NK-92 treated with Interleukin-12 subunit alpha and Interleukin-12 subunit beta, amount 100 ng/mL, for 24 hours (cell line): Measurements from ENCODE around the gene CD70.
"Not testable (repeated sequence)": the region's sequence is repeated elsewhere in the genome, so short reads cannot be mapped to it uniquely, and the experiment has no call there.

Source experiments
- DNase-seq: peaks from one replicate; lab custom pipeline; 2025; lab: John Stamatoyannopoulos, UW

The CD70 gene

DNA sequence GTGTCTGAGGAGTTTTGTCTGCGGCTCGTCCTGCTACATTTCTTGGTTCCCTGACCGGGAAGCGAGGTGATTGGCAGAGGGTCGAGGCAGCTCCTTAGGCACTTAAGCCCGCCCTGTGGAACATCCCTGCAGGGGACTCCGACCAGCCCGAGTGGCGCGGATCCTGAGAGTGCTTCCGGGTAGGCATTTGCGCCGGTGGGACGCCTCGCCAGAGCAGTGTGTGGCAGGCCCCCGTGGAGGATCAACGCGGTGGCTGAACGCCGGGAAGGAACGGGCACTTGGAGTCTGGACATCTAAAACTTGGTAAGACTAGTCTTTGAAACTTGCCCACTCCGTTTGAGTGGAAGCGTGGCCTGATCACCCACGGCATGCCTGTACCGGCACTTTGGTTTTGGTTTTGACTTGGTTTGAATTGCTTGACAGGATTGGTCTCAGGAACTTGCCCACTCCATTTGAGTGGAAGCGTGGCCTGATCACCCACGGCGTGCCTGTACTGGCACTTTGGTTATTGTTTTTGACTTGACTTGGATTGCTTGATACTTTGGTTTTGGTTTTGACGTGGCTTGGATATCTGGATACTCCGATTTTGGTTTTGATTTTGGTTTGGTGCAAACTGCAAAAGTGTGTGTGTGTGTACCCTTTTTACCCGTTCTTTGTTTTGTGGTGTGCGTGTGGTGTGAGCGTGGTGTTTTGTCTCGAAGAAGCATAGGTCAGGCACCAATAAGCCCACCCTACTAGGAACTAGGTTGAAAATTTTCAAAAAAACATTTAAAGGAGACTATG, 6.7 kb upstream of the CD70 start:
- DNase-seq, result not testable (repeated sequence)

DNA sequence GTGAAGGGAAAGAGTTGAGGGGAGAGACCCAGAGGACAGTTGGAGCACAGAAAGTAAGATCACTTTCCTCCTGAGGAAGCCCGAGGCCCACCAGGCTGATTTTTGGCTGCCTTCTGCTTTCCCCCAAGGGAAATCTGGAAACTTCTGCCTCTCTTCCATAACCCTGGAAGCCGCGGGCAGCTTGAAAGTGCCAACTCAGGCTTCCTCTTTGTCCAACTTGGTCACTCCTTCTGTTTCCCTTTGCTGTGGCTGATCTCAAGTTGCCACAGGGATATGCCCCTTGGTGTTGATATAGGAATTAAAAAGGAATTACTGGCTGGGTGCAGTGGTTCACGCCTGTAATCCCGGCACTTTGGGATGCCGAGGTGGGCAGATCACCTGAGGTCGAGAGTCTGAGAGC, 5.7 kb upstream of the CD70 start:
- no peak for DNase-seq

DNA sequence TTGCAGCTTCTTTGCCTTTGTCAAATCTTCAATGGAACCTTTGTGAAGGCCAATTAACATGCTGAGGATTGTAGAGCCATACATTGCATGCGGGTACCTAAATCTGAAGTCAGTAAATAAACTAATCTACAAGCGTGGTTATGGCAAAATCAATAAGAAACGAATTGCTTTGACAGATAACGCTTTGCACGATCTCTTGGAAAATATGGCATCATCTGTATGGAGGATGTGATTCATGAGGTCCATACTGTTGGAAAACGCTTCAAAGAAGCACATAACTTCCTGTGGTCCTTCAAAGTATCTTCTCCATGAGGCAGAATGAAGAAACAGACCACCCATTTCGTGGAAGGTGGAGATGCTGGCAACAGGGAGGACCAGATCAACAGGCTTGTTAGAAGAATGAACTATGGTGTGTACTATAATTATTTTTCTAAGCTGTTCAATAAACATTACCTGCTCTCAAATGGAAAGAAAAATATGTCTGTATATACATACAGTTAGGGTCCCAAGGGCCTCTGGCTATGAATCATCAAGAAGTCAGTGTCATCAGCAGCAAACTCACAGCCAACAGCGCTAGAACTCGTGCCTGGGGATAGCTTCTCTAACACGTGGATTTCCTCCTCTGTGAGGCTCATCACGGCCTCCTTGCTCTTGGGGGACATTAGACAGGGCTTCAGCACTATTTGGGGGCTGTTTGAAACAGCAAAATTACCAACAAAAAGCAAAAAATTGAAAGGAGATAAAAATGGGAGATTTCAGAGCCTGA, 2.9 kb upstream of the CD70 start:
- peak; percentile 27 for DNase-seq

DNA sequence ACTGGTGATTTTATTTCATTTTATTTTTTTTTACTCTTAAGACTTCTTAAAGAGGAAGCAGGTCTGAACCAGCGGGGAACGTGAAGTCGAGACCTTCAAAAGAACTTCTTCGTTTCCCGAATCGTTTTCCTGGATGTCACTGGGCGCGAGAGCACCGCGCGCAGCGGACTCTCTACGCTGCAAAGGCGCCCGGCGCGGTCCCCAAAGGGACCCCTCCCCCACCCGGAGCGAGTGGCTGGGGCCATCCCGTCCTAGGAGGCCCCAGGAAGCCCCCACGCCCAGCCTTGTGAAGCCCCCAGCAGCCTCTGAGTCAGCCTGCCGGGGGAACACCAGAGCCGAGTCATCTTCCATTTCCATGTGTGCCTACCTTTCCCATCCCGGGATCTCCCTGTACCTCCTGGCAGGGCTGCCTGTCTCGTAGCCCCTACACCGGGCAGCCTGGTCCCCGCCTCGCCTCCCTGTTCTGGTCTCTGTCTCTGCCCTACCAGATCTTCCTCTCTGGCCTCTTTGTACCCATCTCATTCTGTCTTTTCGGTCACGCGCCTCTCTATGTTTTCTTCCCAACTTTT, 608 bp downstream of the CD70 start:
- DNase-seq, result no peak

DNA sequence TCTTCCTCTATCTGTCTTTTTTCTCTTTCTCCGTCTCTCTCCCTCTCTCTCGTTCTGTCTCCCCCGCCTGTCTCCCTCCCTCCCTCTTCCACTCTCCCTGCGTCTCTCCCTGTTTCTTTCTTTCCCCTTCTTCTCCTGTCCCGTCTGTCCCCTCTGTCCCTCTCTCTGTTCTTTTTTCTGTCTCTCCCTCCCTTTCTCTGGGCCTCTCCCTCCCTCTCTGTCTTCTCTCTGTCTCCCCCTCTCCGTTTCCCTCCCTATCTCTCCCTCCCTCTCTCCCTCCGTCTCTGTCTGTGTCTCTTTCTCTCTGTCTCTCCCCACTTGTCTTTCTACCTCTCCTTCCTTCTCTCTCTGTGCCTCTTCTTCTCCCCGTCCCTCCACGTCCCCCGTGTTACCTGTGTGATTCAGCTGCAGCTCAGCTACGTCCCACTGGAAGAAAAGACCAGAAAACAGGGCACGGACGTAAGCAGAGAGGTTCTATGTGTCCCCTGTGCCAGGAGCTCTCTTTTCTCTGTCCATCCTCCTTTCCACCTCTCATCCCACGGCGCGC, 1.2 kb downstream of the CD70 start:
- no peak for DNase-seq

DNA sequence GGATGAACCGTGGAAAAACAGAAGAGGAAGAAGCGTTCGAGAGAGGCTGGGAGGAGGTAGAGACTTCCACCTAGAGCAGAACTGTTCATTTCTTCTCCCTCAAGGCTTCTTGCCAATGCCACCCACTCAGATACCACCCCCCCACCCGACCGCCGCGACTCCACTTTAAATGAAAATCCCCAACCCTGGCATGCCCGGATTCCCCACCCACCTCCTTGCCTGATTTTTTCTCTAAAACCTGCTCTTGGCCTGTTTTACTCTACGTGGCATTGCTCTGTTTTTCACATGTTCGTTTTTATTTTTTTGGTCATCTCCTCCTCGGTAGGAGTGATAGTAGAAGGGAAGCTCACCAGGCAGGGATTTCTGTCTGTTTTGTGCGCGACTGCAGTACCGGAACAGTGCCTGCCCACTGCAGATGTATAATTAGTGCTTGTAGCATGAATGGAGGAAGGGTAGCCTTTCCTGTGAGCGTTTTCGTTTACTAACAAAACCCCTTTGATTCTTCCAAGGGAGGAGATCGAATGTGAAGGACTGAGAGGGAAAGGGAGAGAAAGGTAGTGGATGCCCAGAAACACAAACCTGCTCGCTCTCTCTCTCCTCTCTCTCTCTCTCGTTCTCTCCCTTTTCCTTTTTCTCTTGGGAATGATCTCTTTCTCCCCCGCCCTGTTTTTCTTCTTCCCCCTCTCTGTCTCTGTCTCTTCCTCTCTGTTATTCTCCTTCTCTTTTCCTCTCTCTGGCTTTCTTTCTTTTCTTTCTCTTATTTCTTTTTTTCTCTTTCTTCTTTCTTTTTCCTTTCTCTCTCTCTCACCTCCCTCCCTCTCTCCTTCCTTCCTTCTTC, 2.2 kb downstream of the CD70 start:
- no peak for DNase-seq

DNA sequence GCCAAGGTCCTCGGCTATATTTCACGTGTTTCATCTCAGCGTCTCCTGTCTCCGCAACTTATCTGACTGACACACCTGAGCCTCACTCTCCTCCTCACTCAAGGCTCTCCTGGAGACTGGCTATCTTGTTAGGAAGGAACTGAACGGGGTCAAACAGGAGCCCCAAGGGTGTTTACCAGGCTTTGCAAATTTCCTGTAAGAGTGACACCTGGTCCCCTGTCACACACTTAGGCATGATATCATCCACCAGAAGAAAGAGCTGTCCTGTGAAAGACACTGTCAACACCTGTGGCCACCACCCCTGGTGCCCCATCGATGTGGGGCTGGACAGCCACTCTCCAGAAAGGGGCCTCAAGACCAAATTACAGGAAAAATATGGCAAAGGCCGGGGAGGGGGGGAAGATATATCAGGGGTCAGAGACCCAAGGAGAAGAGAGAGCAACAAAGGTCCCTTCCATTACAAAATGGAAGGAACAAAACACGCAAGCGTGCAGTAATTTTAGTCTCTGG, 2.9 kb downstream of the CD70 start:
- no peak for DNase-seq

DNA sequence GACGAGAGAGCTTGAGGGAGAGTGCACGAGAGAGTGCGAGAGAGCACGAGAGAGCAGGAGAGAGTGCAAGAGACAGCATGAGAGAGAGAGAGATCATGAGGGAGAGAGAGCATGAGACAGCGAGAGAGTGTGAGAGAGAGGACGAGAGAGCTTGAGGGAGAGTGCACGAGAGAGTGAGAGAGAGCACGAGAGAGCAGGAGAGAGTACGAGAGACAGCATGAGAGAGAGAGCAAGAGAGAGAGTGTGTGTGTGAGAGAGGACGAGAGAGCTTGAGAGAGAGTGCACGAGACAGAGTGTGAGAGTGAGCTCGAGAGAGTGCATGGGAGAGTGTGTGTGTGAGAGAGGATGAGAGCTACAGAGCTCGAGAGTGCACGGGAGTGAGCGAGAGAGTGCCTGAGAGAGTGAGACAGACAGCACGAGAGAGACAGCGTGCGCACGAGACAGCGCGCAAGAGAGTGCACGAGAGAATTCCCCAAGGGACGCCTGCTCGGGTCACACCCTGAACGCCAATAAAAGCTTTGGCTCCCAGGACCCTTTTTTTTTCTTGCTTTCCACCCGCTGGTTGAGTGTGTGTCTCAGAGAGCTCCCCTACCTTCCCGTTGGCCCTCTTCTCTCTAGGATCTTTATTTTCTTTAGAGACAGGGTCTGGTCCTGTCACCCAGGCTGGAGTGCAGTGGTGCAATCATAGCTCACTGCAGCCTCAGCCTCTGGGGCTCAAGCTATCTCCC, 3.7 kb downstream of the CD70 start:
- DNase-seq, result no peak

DNA sequence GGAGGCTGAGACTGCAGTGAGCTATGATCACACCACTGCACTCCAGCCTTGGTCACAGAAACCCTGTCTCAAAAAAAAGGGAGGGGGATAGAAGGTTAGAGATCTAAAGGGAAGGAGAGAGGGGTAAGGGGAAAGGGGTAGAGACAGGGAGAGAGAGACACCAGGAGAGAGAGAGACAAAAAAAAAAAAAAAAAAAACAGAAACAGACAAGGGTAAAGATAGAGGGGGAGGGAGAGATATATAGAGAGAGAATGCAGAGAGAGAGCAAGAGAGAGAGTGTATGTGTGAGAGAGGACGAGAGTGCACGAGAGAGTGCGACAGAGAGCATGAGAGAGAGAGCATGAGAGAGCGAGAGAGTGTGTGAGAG, 4.2 kb downstream of the CD70 start:
- no peak for DNase-seq

DNA sequence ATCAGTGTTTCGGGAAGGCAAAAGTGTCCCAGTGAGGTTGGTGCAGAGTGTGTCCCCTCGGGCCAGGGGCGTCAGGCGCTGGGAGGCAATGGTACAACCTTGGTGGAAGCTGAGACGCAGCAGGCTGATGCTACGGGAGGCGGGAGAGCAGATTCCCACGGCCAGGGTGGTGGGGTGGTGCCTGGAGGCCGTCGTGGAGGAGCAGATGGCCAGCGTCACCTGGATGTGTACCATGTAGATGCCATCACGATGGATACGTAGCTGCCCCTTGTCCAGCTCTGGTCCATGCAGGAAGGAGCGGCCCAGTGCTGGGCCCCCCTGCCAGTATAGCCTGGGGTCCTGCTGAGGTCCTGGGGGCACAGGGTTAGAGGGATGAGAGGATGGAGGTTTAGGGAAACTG, 4.9 kb downstream of the CD70 start:
- DNase-seq, result no peak

DNA sequence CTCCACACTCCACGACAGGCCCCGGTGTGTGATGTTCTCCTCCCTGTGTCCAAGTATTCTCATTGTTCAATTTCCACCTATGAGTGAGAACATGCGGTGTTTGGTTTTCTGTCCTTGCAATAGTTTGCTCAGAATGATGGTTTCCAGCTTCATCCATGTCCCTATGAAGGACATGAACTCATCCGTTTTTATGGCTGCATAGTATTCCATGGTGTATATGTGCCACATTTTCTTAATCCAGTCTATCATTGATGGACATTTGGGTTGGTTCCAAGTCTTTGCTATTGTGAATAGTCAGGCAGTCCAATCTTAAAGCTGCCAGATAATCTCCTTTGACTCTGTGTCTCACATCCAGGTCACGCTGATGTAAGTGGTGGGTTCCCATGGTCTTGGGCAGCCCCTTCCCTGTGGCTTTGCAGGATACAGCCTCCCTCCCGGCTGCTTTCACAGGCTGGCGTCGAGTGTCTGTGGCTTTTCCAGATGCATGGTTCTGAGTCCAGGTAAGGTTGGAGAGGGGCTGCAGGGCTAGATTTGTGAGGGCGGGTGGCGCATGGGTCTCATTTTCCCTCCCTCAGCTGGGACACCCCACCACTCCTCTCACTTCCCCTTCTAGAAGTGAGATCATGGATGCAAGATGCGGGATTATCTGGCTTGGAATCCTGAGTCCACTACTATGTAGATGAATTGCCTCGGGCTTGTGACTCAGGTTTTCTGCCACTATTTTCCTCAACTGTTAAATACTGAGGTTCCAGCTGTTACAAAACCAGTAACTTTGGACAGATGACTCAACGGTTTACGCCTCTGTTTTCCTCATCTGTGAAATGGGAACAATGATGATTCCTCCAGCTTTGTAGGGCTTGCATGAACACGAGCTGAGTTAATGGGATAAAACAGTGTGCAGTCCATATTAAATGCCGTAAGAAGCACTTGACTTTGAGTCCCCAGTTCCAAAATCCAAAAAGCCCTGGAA, 8.2 kb downstream of the CD70 start:
- DNase-seq, result not testable (repeated sequence)

DNA sequence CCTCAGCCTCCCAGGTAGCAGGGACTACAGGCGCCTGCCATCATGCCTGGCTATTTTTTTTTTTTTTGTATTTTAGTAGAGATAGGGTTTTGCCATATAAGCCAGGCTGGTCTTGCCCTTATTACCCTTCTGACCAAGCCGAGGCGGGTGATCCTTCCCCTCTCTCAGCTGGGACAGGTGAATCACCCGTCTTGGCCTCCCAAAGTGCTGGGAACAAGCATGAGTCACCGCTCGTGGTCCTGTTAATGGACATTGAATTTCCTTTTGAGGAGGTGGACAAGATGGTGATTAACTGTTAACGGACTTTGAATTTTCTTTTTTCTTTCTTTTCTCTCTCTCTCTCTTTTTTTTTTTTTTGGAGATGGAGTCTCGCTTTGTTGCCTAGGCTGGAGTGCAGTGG, 10.6 kb downstream of the CD70 start:
- no peak for DNase-seq

DNA sequence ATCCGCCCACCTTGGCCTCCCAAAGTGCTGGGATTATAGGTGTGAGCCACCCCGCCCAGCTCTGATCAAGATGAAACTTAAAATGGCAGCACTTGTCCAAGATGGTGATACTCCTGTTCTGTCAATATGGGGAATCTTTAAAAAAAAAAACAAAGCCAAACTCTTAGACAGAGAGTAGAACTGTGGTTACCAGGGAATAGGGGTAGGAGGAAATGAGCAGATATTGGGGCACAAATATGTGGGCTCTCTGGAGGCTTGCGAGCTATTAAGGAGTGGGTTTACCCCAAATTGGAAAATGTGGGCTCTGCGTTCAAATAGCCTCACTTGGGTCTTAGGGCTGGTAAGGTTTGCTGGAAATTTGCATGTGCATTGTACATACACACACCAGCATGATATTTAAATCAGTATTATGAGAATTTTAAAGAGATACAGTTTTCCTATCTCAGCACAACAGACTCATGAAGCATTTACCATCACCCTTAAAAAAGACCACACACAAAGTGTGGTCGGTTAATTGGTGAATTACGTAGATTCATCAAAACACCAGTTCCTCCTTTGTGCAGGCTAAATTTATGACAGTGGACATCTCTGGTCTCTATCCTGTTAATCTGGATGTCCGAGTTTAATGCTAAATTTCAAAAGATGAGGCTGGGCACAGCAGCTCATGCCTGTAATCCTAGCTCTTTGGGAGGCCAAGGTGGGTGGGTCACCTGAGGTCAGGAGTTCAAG, 11.3 kb downstream of the CD70 start:
- DNase-seq, result no peak

DNA sequence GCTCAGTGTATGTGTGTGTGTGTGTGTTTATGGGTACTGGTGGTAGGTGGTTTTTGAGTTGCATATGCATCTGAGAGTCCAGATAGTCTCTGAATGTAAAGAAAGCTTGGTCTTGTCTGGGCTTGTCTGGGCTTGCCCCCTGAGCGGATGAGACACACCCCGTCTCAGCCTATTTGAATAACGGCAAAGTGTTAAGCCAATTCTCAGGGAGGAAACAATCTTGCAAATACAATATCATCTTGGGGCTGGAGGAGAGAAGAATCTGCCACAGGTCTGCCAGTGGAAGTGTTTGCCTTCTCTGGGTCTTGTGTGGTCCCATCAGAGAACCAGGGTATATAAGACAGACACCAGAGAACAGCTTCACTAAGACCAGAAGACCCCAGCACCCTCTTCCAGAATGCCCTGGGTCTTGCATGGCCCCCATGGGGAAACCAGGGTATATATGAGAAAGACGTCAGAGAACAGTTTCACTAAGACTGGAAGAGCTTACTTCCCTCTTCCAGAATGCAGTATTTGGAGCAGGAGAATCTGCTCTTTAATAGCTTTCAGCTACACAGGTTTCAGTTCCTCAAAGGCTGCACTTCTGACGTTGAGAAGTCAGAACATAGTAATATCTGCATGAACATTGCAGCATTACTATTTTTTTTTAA, 13.3 kb downstream of the CD70 start:
- no peak for DNase-seq

DNA sequence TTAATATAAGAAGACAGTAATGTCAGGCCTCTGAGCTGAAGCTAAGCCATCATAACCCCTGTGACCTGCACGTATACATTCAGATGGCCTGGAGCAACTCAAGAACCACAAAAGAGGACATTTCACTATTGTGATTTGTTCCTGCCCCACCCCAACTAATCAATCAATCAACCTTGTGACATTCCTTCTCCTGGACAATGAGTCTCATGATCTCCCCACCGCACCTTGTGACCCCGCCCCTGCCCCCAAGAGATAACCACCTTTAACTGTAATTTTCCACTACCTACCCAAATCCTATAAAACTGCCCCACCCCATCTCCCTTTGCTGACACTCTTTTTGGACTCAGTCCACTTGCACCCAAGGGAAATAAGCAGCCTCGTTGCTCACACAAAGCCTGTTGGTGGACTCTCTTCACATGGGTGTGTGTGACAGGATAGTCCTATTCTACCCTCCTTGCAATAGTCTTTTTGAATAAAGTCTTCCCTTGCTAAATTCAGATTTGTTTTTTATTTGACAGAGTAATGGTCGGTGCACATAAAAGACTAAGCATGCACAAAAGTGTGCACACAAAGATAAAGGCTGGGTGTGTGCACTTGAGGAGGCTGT, 14.0 kb downstream of the CD70 start:
- no peak for DNase-seq

DNA sequence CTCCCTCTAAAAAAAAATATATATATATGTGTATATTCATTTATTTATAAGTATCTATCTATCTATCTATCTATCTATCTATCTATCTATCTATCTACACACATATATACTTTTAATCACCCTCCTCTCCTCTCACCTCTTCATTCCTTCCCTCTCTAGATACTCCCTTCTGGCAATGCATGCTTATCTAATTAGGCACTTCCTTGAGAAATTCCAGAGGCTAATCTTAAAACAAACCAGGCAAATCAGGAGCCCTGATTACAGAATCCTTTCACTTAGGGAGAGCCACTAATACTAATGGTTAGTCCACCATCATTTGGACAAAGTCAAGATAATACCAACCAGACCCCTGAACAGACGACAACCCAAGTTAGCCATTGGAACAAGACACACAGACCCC, 17.6 kb downstream of the CD70 start:
- no peak for DNase-seq

DNA sequence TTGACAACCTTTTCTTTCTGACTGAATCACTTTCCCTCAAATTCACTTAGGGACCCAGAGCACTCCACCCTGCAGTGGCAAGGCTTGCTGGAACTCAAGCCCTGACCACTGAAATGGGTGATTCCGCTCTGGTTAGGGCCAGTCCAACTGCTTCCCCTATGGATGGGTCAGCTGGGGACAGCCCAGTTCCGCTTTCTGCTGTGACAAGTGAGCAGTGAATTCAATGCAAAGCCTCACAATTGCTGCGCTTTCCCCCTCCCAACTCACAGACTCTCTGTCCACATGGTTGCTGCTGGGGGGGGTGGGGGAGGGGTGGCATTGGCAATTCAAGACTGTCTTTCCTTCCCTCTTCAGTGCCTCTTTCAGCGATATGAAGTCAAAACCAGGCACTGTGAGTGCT, 18.7 kb downstream of the CD70 start:
- no peak for DNase-seq

DNA sequence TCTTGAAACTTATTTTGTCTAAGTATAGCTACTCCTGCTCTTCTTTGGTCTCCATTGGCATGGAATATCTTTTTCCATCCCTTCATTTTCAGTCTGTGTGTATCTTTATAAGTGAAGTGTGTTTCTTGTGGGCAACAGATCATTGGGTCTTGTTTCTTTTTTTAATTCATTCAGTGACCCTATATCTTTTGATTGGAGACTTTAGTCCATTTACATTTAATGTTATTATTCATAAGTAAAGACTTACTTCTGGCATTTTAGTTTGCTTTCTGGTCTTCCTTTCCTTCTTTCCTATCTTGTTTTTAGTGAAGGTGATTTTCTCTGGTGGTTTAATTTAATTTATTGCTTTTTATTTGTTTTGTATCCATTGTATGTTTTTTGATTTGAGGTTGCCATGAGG, 19.8 kb downstream of the CD70 start:
- no peak for DNase-seq
